Frontal cortex (tissue), 4 donors: ENCODE results near the gene KCNC1. TPM values are rescaled to one million over a fixed set of nuclear protein-coding genes. Genes with fewer than 3 reads are reported as not detected.
A peak's percentile ranks its signal among the peaks of the same experiment; 100 is the strongest.

ENCODE experiments used
- DNase-seq, 2 donors: peaks; one replicate each; pipeline ENCODE4 v3.0.0; 2012; ENCODE audit warnings: low spot score in 2 of 2
- FAIRE-seq: peaks from 2 replicates; lab custom pipeline; 2012; peaks lifted over from hg19 to GRCh38; lab: Jason Lieb, UNC
- total RNA-seq: library from RNA; depleted of rRNA; stranded (reverse); fragments of >200 nt; gene quantifications from one replicate; pipeline ENCODE4 v1.2.3, GENCODE V29; 2014
- donor health status: control.
- donor health status: control.
- donor health status: control.

The KCNC1 gene
- total RNA-seq, result 5.3 TPM

DNA sequence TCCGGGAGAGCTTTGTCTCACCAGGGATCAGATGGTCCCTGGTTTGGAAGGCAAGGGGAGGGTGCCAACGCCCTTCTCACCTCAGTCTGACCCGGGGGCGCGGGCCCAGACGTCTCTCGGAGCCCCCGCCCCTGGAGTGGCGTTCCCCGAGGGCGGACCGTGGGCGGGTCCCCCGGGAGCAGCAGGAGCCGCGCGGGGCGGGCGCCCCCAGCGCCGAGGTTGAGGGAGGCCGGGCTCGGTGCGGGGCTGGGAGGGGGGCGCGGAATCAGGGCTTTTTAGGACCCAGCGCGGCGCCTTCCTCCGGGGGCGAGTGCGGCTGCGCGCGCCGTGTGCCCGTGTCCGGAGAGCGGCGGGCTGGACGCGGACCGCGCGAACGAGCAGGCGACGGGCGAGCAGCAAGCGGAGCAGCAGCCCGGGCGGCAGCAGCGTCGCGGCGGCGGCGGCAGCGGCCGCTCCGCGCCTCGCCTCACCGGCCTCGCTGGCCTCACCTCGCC is at the start of gene KCNC1:
Gene KCNC1 (plus strand): TSS at position 364 of the 494 bp plus-strand sequence. CDS start 1,222 bp downstream, outside the sequence.
- DNase-seq (peak; percentile 58 to 61), FAIRE-seq (no peak)

DNA sequence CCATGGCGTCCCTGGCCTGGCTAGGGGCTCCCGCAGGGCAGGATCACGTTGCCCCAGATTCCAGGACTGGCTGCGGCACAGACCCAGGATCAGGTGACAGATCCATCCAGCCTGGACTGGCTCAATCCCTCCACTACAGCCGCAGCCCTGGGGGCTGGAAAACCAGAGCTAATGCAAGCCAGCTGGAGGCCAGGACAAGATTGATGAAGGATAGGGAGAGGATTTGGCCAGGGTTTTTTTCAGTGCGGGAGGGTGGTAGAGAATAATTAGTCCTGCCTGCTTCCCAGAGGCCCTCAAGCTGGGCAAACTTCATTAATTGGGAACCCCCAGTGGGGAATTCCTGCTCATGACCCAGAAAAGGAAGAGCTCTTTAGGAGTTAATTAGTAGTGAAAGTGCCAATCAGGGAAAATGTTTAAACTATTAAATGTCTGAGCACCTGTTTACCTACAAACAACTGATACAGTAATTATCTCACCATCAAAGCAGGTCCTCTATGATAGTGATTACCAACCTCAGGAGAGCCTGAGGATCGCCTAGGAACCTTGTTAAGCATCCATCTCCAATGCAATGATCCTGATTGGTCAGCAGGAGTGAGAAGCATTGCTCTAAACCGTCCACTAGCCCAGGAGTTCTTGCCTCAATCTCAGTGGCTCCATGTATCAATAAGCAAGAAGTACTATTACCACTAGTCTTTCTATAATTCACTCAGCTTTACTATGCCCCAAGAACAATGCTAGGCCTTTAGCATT is 48.2 kb upstream of the KCNC1 start:
- FAIRE-seq, result no peak
- no peak for DNase-seq

DNA sequence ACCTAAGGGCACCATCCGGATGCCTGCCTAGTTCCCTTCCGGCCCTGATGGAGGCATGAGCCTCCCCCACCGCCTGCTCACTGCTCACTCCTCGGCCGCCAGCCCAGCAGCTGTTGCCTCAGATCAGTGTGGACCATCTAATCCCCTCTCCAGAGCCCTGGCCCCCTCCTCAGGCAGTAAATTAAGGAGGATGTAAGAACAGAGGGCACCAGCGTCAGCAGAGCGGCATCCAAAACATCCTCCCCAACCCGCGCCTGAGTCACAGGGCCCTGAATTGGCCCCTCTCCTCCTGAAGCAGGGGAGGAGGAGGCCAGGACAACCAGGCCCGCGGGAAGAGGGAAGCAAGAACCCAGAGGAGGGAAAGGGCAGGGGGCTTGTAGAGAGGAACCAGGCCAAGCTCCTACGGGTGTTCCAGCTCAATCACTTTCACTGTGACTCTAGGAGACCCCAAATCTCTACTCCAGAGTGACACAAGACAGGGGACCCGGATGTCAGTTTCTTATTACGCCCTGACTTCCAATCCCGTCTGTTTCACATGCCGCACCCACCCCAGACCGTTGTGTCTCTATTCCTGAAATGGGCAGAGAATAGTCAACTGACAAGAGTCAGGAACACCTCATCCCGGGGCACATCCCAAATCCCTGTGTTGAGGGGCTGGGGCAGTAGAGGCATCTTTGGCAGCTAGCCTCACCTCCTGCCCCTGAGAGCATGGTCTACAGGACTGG is 46.5 kb upstream of the KCNC1 start:
- no peak for DNase-seq
- no peak for FAIRE-seq

DNA sequence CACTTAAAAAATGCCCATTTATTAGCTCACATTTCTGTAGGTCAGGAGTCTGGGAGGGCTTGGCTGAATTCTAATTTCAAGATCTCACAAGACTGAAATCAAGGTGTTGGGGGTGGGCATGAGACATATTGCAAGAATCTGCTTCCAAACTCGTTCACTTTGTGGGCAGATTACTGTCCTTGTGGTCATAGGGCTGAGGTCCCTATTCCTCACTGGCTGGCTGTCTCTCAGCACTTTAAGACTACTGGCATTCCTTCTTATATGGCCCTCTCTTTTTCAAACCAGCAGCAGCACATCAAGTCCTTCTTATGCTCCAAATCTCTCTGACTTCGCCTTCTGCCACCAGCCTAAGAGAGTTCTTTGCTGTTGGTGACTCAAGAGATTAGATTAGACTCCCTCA is 43.0 kb upstream of the KCNC1 start:
- no peak for DNase-seq
- FAIRE-seq, result no peak

DNA sequence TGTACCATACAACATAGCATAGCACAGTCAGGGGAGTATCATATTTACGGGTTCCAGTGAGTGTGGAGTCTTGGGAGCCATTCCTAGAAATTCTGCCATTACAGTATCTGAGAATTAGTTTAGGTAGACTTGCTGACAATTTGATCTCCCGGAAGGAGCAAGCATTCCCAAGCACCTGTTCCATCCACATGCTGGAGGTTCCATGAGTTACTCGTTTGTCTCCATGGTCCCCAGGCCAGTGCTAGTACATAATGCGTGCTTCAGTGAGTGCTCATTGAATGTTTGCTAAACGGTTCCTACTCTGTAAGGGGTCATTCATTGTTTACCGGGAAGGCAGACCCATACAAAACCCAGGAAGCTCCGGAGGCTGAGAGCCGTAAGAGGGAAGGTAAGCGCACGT is 42.6 kb upstream of the KCNC1 start:
- FAIRE-seq (no peak), DNase-seq (no peak)

DNA sequence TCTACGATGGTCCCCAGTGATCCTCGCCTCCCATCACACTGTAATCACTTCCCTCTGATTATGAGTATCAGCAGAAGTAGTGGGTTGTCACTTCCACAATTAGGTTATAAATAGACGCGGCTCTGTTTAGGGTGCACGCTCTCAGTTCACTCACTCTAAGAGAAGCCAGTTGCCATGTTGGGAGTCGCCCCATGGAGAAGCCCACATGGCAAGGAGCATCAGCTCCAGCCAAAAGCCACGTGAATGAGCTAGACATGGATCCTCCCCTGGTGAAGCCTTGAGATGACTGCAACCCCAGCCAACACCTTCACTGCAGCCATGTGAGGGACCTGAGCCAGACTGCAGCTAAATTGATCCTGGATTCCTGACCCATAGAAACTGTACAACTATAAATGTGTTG is 41.6 kb upstream of the KCNC1 start:
- FAIRE-seq, result no peak

DNA sequence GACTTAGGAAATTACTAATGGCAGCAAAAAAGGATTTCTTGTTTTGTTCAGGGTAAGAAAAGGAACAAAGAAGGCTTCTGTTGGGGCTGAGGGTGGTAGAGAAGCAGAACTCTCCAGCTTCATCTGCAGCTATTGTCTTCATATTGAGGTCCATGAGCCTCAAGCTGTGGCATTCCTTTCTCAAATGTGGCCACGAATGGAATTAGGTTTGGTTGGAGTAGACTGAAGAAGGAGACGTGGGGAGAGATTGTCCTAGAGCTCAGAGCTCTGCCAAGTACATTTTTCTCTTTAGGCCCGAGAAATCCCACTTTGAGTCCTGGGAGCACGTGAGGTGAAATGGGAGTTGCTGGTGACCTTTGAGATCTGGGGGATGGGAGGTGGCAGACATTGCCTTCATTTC is 41.0 kb upstream of the KCNC1 start:
- DNase-seq, result no peak
- FAIRE-seq, result no peak

More for the DNA sequence above, 41.6 kb upstream of the KCNC1 start:
- DNase-seq, result no peak

DNA sequence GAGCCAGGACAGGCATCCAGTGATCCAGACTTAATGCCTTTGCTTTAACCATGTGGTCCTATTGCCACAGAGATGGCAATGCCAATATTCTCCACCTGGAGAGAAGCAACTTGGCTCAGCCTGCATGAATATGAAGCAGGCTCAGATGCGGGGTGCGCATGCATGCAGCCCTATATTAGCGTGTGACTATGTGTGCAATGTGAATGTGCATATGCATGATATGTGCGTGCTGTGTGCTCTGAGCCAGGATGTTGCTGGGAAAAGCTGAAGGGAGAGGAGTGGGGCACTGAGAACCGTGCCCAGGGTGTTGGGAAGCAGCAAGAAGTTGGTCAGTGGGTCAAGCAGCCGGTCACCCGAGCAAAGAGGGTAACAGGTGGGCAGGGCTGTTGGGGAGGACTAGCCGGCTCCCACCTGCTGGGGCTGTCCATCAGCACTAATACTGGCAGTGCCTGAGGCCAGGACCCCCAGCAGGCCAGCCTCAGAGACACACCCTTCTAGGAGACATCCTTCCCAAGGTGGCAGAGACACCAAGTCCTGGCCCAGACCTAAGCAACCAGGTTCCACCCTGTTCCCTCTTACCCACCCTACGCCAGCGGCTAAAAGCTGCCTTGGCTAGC is 40.0 kb upstream of the KCNC1 start:
- DNase-seq (no peak), FAIRE-seq (no peak)

DNA sequence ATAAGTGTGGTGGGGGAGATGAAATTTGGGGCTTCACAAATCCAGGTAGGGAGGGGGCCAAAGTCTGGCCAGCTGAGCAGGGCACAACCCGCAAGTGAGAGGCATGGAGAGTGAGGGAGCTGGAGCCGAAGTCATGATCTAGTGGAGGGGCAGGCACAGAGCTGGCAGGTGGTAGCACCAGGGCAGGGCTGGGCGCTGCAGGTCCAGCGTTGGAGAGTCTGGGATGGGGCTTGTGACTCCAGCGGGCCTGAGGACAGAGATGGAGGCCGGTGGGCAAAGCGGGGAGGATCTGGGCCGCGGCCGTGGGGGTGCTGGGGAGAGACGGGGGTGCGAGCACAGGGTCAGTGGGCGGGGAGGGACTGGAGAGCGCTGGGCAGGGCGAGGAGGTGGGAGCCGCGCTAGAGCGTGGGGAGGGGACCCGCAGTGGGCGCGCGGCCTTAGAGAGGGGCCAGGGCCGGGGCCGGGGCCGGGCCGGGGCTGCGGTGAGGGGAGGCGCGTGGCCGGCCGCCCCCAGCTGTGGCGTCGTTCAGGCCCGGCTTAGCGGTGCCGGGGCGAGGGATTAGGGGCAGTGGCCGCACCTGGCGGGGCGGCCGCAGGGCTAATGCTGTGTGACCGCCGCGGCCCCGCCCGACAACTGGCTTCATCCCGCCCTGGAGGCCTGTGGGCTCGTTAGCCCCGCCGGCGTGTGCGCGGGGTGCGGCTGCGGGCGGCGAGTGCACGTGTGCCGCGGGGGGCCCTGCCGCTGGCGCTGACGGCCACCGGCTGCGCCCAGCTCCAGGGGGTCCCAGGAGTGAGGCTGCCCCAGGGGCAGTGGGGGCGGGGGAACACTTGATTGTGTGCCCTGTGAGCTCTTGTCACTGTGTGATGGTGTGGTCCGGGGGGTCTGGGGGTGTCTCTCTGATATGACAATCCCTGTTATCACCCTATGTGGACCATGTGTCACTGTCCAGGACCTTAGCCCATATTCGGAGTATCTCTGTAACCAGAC is 38.8 kb upstream of the KCNC1 start:
- FAIRE-seq (no peak), DNase-seq (no peak)

DNA sequence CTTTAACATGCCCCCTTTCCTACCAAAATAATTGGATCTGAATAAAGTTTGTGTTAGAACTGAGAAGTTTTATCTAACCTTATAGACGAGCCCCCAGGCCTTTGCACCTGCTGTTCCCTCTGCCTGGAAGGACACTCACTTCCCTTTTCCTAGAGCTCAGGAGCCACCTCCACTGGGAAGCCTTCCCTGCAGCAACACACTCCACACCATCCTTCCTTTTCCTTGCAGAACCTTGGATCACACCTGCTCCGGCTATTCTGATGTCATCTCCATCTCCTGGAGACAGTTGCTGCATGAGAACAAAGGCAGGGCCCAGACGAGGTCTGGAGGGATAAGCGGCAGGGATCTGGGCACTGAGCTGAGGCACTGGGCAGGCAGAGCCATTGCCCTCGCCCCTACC is 37.8 kb upstream of the KCNC1 start:
- no peak for FAIRE-seq
- no peak for DNase-seq

DNA sequence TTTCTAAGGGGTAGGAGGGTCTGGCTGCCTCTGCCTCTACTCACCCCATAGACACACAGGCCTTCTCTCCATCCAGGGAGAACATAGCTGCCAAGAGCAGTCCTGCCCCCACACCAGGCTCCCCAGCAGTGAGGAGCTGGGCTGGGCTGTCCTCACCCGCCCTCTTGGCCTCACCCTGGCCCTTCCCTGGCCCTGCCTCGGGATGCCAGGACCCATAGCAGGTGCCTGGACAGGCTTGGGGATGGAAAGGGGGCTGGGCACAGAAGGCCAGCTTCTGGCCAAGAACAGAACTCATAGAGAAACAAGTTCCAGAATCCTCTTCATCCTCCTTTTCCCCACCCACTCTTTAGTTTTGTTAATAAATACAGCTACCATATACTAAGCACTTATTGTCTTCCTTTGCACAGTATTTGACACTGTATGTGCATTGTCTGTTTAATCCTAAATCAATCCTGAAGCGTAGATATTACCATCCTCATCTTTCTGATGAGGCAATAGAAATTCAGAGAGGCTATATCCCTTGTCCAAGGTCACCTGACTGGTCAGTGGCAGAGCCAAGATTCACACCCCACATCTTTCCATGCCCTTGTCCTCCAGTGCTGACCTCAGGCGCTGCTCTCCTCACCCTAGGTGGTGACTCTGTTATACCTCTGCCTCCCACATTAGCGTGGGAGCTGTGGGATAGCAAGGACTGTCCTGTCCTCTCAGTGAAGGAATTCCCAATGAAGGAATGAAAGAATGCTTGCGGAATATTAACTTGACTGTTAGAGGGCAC is 37.2 kb upstream of the KCNC1 start:
- DNase-seq (no peak), FAIRE-seq (no peak)

DNA sequence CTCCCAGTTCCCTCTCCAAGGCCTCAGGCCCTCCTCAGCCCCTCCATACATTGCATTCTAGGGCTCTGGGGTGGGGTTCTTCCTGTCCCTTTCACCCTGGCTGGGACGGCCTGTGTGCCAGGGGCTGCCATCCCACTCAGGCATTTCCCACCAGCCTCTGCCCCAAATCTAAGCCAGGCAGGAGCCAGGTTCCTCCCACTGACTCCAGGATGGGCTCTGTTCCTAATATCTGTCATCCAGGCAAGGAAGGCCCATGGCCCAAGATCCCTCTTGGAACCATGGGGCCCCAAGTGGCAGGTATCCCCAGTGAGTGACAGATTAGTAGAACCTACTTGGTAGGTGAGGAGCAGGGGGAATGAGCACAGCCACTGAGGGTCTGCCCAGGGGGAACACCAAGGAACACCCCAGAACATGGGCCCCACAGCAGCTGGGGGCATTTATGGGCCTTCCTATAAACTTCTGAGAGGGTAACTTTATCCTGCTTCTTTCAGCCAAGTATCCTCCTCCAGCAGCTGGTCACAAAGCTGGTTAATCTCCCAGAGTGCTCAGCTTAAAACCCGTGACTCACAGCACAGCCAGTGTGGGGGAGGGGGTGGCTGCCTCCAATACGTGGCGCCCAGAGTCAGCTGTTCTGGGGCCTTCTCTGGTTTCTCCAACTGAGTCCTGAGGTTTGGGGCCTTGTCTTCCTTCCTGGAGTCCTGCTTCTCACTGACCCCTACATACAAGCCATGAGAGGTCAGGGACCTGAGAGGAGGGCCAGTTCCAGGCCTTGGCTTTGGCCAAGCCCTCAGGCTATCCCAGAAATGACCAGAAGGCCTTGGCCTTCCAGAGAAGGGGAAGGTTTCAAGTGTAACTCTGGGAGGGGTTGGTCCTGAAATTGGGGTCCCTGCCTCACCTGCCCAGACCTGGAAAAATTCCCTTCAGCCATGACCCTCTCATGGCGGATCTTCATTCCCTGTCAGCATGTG is 35.1 kb upstream of the KCNC1 start:
- FAIRE-seq, result no peak

DNA sequence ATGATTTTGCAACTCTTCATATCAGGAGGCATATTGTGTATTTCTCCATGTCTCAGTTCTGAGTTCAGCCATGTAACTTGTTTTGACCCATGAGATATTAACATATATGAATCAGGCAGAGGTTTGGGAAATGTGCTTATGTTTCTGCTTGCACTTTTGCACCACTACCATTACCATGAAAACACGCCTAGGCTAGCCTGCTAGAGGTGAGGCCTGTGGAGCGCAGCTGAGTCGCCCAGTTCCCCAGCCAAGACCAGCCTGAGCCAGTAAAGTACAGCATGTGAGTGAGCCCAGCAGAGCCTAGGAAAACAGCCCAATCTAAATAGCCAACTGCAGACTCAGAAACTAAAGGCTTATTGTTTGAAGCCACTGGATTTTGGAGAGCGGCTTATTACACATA is 33.6 kb upstream of the KCNC1 start:
- FAIRE-seq, result no peak
- DNase-seq, result no peak

More for the DNA sequence above, 35.1 kb upstream of the KCNC1 start:
- DNase-seq, result no peak

DNA sequence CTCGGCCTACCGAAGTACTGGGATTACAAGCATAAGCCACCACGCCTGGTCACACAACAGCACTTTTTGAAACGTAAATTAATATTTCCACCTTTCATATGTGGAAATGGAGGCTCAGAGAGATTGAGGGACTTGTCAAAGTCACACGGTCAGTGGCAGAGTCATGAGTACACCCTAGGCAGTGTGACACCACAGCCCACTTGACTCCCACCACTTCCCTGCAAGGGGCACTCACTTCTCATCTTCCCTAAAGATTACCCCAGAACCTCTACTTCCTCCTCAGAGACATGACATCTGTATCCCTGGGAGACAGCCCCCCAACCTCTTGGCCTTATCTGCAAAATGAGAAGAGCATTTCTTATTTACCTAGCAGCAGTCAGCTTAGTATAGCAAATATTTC is 31.7 kb upstream of the KCNC1 start:
- no peak for DNase-seq
- FAIRE-seq, result no peak

DNA sequence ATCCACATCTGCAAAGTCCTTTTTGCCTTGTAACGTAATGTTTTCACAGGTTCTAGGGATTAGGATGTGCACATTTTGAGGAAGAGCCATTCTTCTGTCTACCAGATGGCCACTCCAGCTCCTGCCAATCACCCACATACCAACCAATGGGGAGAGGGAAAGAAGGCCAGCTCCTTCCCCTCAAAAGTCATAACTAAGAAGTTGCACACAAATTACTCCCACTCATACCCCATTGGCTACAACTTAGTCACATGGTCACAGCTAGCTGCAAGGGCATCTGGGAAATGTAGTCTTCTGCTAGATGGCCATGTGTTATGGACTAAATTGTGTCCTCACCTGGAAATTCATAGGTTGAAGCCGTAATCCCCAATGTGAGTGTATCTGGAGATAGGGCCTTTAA is 30.6 kb upstream of the KCNC1 start:
- FAIRE-seq (no peak), DNase-seq (no peak)

DNA sequence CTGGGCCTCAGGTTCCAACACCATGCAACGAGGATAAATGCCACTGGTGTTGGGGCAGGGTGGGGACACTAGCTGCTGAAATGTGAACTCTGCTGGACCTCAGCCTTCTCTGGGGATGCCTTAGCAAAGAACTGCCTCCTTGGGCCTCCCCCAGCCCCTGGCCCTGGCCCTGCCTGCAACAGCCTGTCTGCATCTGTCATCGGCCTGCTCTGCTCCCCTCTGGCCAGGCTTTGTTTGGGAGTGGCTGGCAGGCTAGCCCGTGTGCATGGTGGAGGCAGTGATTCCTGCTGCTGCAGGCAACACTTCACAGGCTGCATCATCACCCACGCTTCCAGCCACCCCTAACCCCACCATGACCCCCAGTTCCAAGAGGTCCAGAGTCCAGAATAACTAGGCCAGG is 26.8 kb upstream of the KCNC1 start:
- DNase-seq, result no peak
- FAIRE-seq, result no peak

DNA sequence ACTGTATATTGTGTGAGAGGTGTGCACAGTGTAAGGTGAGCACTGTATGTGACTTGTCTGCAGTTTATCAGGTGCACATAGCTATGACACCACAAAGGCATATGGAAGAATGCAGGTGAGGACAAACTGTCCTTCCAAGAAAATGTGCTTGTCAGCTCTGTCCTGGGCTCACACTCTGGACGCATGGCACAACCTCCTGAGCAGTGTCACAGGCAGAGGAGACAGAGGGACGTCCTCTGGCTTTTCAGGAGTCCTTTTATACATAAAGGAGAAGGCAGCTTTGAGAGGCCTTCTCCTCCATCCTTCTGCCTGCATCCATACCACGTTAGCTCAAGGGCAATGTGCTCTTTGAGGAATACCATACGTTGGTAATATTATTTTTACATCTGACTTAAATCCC is 22.7 kb upstream of the KCNC1 start:
- FAIRE-seq, result no peak
- DNase-seq, result no peak

DNA sequence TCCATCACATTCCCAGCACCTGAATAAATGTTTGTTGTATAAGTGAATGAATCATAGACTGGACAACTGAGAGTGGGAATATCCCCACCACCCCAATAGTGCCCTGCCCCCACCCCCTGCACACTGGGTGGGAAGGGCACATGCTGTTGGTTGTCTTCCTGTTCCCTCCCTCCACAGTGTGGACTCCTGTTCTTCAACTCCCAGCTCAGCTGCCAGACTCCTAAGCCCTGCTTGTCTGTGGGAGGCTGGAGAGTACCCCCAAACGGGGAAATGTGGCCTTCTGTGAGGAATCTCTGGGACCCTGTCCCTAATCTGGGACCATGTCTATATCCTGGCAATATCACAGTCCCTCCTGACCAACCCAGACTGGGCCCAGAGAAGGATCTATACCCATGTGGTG is 20.7 kb upstream of the KCNC1 start:
- no peak for FAIRE-seq
- DNase-seq, result no peak
